ENCODE data around the gene KIRREL3. TPM values are rescaled to one million over a fixed set of nuclear protein-coding genes. Genes with fewer than 3 reads are reported as not detected.

Gene KIRREL3
- total and polyA plus RNA-seq, 7 experiments from 2014 or later: not detected

- Mint-ChIP-seq H3K27ac (no peak overlapping the region), H3K27me3 (peaks cover 21 to 56% (median 40%) of the 10 kb centered on the region in 5 donors), H3K4me1 (peaks cover 0 to 5% (median 0%) of the 10 kb centered on the region in 7 donors), H3K9me3 (peaks cover 0 to 33% (median 8%) of the 10 kb centered on the region in 11 donors), H3K36me3 (no peaks in the 10 kb centered on the region), H3K4me3 (no peak overlapping the region)
- Histone ChIP-seq H3K36me3 (ENCODE audit: control insufficient read depth in 2 of 3, insufficient read depth in 3 of 3, low read length in 3 of 3) (no peaks in the 10 kb centered on the region), H3K27me3 (ENCODE audit: control insufficient read depth in 2 of 2, insufficient read depth in 2 of 2, low read length in 2 of 2) (no peaks in the 10 kb centered on the region), H3K4me1 (ENCODE audit: control insufficient read depth in 2 of 2, insufficient read depth in 2 of 2, low read length in 2 of 2) (no peaks in the 10 kb centered on the region), H3K27ac (ENCODE audit: low read depth, low read length) (no peak overlapping the region), H3K9me3 (ENCODE audit: control insufficient read depth in 2 of 3, low read length in 3 of 3) (no peaks in the 10 kb centered on the region), H3K4me3 (ENCODE audit: low read length) (no peak overlapping the region)
- DNase-seq (no peak), ATAC-seq (no peak)
- intact Hi-C loops (cut with micrococcal nuclease): no loop called here
- ChIA-PET CTCF (no interaction called here), POLR2A (no interaction called here)
Measured at GRCh38 chr11:126502982-126503381, 497.6 kb downstream of the KIRREL3 start.

GRCh38 chr11:126502159-126502558 lies 498.4 kb downstream of the KIRREL3 start:
- intact Hi-C loops (cut with micrococcal nuclease): no loop called here
- no peak overlapping the region for H3K4me3 Mint-ChIP-seq
- no peaks in the 10 kb centered on the region for H3K27me3 ChIP-seq (ENCODE audit: control insufficient read depth in 2 of 2, insufficient read depth in 2 of 2, low read length in 2 of 2)
- no peak for ATAC-seq
- H3K9me3 Mint-ChIP-seq: peaks cover 0 to 30% (median 6%) of the 10 kb centered on the region in 11 donors
- peaks cover 0 to 5% (median 0%) of the 10 kb centered on the region in 7 donors for H3K4me1 Mint-ChIP-seq
- ChIA-PET CTCF (no interaction called here), POLR2A (no interaction called here)
- H3K36me3 Mint-ChIP-seq: no peaks in the 10 kb centered on the region
- no peak overlapping the region for H3K27ac ChIP-seq (ENCODE audit: low read depth, low read length)
- H3K4me1 ChIP-seq (ENCODE audit: control insufficient read depth in 2 of 2, insufficient read depth in 2 of 2, low read length in 2 of 2): no peaks in the 10 kb centered on the region
- H3K36me3 ChIP-seq (ENCODE audit: control insufficient read depth in 2 of 3, insufficient read depth in 3 of 3, low read length in 3 of 3): no peaks in the 10 kb centered on the region
- H3K27me3 Mint-ChIP-seq: peaks cover 21 to 49% (median 38%) of the 10 kb centered on the region in 5 donors
- H3K4me3 ChIP-seq (ENCODE audit: low read length): no peak overlapping the region
- no peak for DNase-seq
- no peak overlapping the region for H3K27ac Mint-ChIP-seq
- no peaks in the 10 kb centered on the region for H3K9me3 ChIP-seq (ENCODE audit: control insufficient read depth in 2 of 3, low read length in 3 of 3)

GRCh38 chr11:126501641-126502040 lies 498.9 kb downstream of the KIRREL3 start:
- ChIA-PET CTCF (no interaction called here), POLR2A (no interaction called here)
- no peaks in the 10 kb centered on the region for H3K36me3 ChIP-seq (ENCODE audit: control insufficient read depth in 2 of 3, insufficient read depth in 3 of 3, low read length in 3 of 3)
- no peak overlapping the region for H3K4me3 ChIP-seq (ENCODE audit: low read length)
- no peak for ATAC-seq
- H3K4me1 ChIP-seq (ENCODE audit: control insufficient read depth in 2 of 2, insufficient read depth in 2 of 2, low read length in 2 of 2): no peaks in the 10 kb centered on the region
- peaks cover 0 to 5% (median 0%) of the 10 kb centered on the region in 7 donors for H3K4me1 Mint-ChIP-seq
- peaks cover 0 to 25% (median 4%) of the 10 kb centered on the region in 11 donors for H3K9me3 Mint-ChIP-seq
- no peaks in the 10 kb centered on the region for H3K36me3 Mint-ChIP-seq
- no peak overlapping the region for H3K27ac ChIP-seq (ENCODE audit: low read depth, low read length)
- H3K27me3 ChIP-seq (ENCODE audit: control insufficient read depth in 2 of 2, insufficient read depth in 2 of 2, low read length in 2 of 2): no peaks in the 10 kb centered on the region
- H3K27ac Mint-ChIP-seq: no peak overlapping the region
- DNase-seq: no peak
- H3K4me3 Mint-ChIP-seq: no peak overlapping the region
- intact Hi-C loops (cut with micrococcal nuclease): no loop called here
- no peaks in the 10 kb centered on the region for H3K9me3 ChIP-seq (ENCODE audit: control insufficient read depth in 2 of 3, low read length in 3 of 3)
- H3K27me3 Mint-ChIP-seq: peaks cover 21 to 44% (median 38%) of the 10 kb centered on the region in 5 donors

GRCh38 chr11:126500981-126501380 lies 499.6 kb downstream of the KIRREL3 start:
- H3K27ac Mint-ChIP-seq: no peak overlapping the region
- peaks cover 0 to 5% (median 0%) of the 10 kb centered on the region in 7 donors for H3K4me1 Mint-ChIP-seq
- DNase-seq: no peak
- Histone ChIP-seq H3K9me3 (ENCODE audit: control insufficient read depth in 2 of 3, low read length in 3 of 3) (no peaks in the 10 kb centered on the region), H3K4me1 (ENCODE audit: control insufficient read depth in 2 of 2, insufficient read depth in 2 of 2, low read length in 2 of 2) (no peaks in the 10 kb centered on the region), H3K4me3 (ENCODE audit: low read length) (no peak overlapping the region), H3K27ac (ENCODE audit: low read depth, low read length) (no peak overlapping the region), H3K27me3 (ENCODE audit: control insufficient read depth in 2 of 2, insufficient read depth in 2 of 2, low read length in 2 of 2) (no peaks in the 10 kb centered on the region), H3K36me3 (ENCODE audit: control insufficient read depth in 2 of 3, insufficient read depth in 3 of 3, low read length in 3 of 3) (no peaks in the 10 kb centered on the region)
- H3K36me3 Mint-ChIP-seq: no peaks in the 10 kb centered on the region
- peaks cover 0 to 18% (median 4%) of the 10 kb centered on the region in 11 donors for H3K9me3 Mint-ChIP-seq
- no peak for ATAC-seq
- peaks cover 21 to 44% (median 38%) of the 10 kb centered on the region in 5 donors for H3K27me3 Mint-ChIP-seq
- no peak overlapping the region for H3K4me3 Mint-ChIP-seq
- ChIA-PET CTCF (no interaction called here), POLR2A (no interaction called here)
- intact Hi-C loops (cut with micrococcal nuclease): no loop called here

- H3K4me3 ChIP-seq (ENCODE audit: low read length): no peak overlapping the region
- H3K4me1 ChIP-seq (ENCODE audit: control insufficient read depth in 2 of 2, insufficient read depth in 2 of 2, low read length in 2 of 2): no peaks in the 10 kb centered on the region
- ATAC-seq (no peak), DNase-seq (no peak)
- no peak overlapping the region for H3K4me3 Mint-ChIP-seq
- POLR2A ChIA-PET: no interaction called here
- H3K27ac ChIP-seq (ENCODE audit: low read depth, low read length): no peak overlapping the region
- H3K27ac Mint-ChIP-seq: no peak overlapping the region
- intact Hi-C loops (cut with micrococcal nuclease): no loop called here
- H3K27me3 ChIP-seq (ENCODE audit: control insufficient read depth in 2 of 2, insufficient read depth in 2 of 2, low read length in 2 of 2): no peaks in the 10 kb centered on the region
- H3K27me3 Mint-ChIP-seq: peaks cover 19 to 40% (median 35%) of the 10 kb centered on the region in 5 donors
- H3K36me3 Mint-ChIP-seq: no peaks in the 10 kb centered on the region
- H3K9me3 Mint-ChIP-seq: peaks cover 0 to 6% (median under 1%) of the 10 kb centered on the region in 11 donors
- CTCF ChIA-PET: interaction anchor here (1.5 kb wide), 1 partner anchor 19 kb away, joined by 5 read pairs; no protein-coding TSS in a partner anchor
- no peaks in the 10 kb centered on the region for H3K36me3 ChIP-seq (ENCODE audit: control insufficient read depth in 2 of 3, insufficient read depth in 3 of 3, low read length in 3 of 3)
- peaks cover 0 to 5% (median 0%) of the 10 kb centered on the region in 7 donors for H3K4me1 Mint-ChIP-seq
- H3K9me3 ChIP-seq (ENCODE audit: control insufficient read depth in 2 of 3, low read length in 3 of 3): no peaks in the 10 kb centered on the region
Measured at GRCh38 chr11:126499131-126499752, 501.3 kb downstream of the KIRREL3 start.

GRCh38 chr11:126498281-126498680 lies 502.3 kb downstream of the KIRREL3 start:
- Histone ChIP-seq H3K9me3 (ENCODE audit: control insufficient read depth in 2 of 3, low read length in 3 of 3) (no peaks in the 10 kb centered on the region), H3K4me1 (ENCODE audit: control insufficient read depth in 2 of 2, insufficient read depth in 2 of 2, low read length in 2 of 2) (no peaks in the 10 kb centered on the region), H3K4me3 (ENCODE audit: low read length) (no peak overlapping the region), H3K27ac (ENCODE audit: low read depth, low read length) (no peak overlapping the region), H3K36me3 (ENCODE audit: control insufficient read depth in 2 of 3, insufficient read depth in 3 of 3, low read length in 3 of 3) (no peaks in the 10 kb centered on the region), H3K27me3 (ENCODE audit: control insufficient read depth in 2 of 2, insufficient read depth in 2 of 2, low read length in 2 of 2) (no peaks in the 10 kb centered on the region)
- POLR2A ChIA-PET: no interaction called here
- intact Hi-C loops (cut with micrococcal nuclease): no loop called here
- Mint-ChIP-seq H3K27ac (no peak overlapping the region), H3K27me3 (peaks cover 14 to 34% (median 32%) of the 10 kb centered on the region in 5 donors), H3K4me3 (no peak overlapping the region), H3K4me1 (peaks cover 0 to 5% (median 0%) of the 10 kb centered on the region in 7 donors), H3K36me3 (no peaks in the 10 kb centered on the region), H3K9me3 (no peaks in the 10 kb centered on the region)
- CTCF ChIA-PET: no interaction called here
- no peak for ATAC-seq
- DNase-seq: no peak

GRCh38 chr11:126497581-126498122 lies 502.9 kb downstream of the KIRREL3 start:
- no peak overlapping the region for H3K27ac ChIP-seq (ENCODE audit: low read depth, low read length)
- no peak for DNase-seq
- no peak overlapping the region for H3K4me3 ChIP-seq (ENCODE audit: low read length)
- intact Hi-C loops (cut with micrococcal nuclease): no loop called here
- H3K27me3 ChIP-seq (ENCODE audit: control insufficient read depth in 2 of 2, insufficient read depth in 2 of 2, low read length in 2 of 2): no peaks in the 10 kb centered on the region
- ATAC-seq: no peak
- ChIA-PET CTCF (no interaction called here), POLR2A (no interaction called here)
- H3K27ac Mint-ChIP-seq: no peak overlapping the region
- H3K4me3 Mint-ChIP-seq: no peak overlapping the region
- peaks cover 12 to 32% (median 26%) of the 10 kb centered on the region in 5 donors for H3K27me3 Mint-ChIP-seq
- no peaks in the 10 kb centered on the region for H3K9me3 Mint-ChIP-seq
- H3K9me3 ChIP-seq (ENCODE audit: control insufficient read depth in 2 of 3, low read length in 3 of 3): no peaks in the 10 kb centered on the region
- no peaks in the 10 kb centered on the region for H3K36me3 Mint-ChIP-seq
- peaks cover 0 to 5% (median 0%) of the 10 kb centered on the region in 7 donors for H3K4me1 Mint-ChIP-seq
- H3K4me1 ChIP-seq (ENCODE audit: control insufficient read depth in 2 of 2, insufficient read depth in 2 of 2, low read length in 2 of 2): no peaks in the 10 kb centered on the region
- H3K36me3 ChIP-seq (ENCODE audit: control insufficient read depth in 2 of 3, insufficient read depth in 3 of 3, low read length in 3 of 3): no peaks in the 10 kb centered on the region
